Omental fat pad (tissue), 4 donors: ENCODE results near the gene SH3PXD2A. TPM values are rescaled to one million over a fixed set of nuclear protein-coding genes. Genes with fewer than 3 reads are reported as not detected.

Experiments used
- ATAC-seq: fragments of 150-250 bp; one replicate; pipeline ENCODE4 v1.9.1; 2016; ENCODE audit warnings: mild to moderate bottlenecking, moderate library complexity; ENCODE audit not compliant: low FRiP score
- DNase-seq: peaks from one replicate; pipeline ENCODE4 v3.0.0-alpha.2; 2019; ENCODE audit warnings: low spot score
- CTCF ChIP-seq, 3 donors: fragments of 450-650 bp; IDR thresholded peaks; one replicate each; pipeline ENCODE4 v1.5.1; 2016 to 2017; ENCODE audit warnings: antibody characterized with exemption in 3 of 3, mild to moderate bottlenecking in 3 of 3, moderate library complexity in 2 of 3
- total RNA-seq, 4 donors: library from RNA; depleted of rRNA; stranded (reverse); fragments of >200 nt; gene quantifications; one replicate each; pipeline ENCODE4 v1.1.0, GENCODE V29; 2016

The SH3PXD2A gene
- total RNA-seq, 4 donors from 2014 or later = 21.0 to 36.3 (median 22.5) TPM

GRCh38 chr10:103838070-103838395, 17.3 kb downstream of the SH3PXD2A start:
- ATAC-seq (no peak), DNase-seq (no peak)
- TF ChIP-seq CTCF (IDR thresholded peaks at IDR 0.05) = no peak

GRCh38 chr10:103837370-103838069, 17.9 kb downstream of the SH3PXD2A start:
- DNase-seq (no peak), ATAC-seq (no peak)
- TF ChIP-seq CTCF (IDR thresholded peaks at IDR 0.05) = no peak

GRCh38 chr10:103836861-103837260, 18.5 kb downstream of the SH3PXD2A start:
- ATAC-seq (no peak), DNase-seq (no peak)
- no peak for TF ChIP-seq CTCF (IDR thresholded peaks at IDR 0.05)

- no peak for TF ChIP-seq CTCF (IDR thresholded peaks at IDR 0.05)
- ATAC-seq (no peak), DNase-seq (no peak)
These were observed 19.1 kb downstream of the SH3PXD2A start for GRCh38 chr10:103836273-103836672.

- DNase-seq = no peak
- no peak for TF ChIP-seq CTCF (IDR thresholded peaks at IDR 0.05)
- peak; percentile 69 for ATAC-seq
These were observed 20.0 kb downstream of the SH3PXD2A start for GRCh38 chr10:103835096-103836050.

GRCh38 chr10:103834436-103835095, 20.8 kb downstream of the SH3PXD2A start:
- ATAC-seq = no peak
- TF ChIP-seq CTCF (IDR thresholded peaks at IDR 0.05) = no peak
- DNase-seq = no peak
